Measurements from ENCODE around the gene LECT2. TPM values are rescaled to one million over a fixed set of nuclear protein-coding genes. Genes with fewer than 3 reads are reported as not detected.

LECT2 gene
- total and polyA plus RNA-seq, 8 donors, result 0.69 to 2.0 (median 1.1) TPM; not detected in 2

DNA sequence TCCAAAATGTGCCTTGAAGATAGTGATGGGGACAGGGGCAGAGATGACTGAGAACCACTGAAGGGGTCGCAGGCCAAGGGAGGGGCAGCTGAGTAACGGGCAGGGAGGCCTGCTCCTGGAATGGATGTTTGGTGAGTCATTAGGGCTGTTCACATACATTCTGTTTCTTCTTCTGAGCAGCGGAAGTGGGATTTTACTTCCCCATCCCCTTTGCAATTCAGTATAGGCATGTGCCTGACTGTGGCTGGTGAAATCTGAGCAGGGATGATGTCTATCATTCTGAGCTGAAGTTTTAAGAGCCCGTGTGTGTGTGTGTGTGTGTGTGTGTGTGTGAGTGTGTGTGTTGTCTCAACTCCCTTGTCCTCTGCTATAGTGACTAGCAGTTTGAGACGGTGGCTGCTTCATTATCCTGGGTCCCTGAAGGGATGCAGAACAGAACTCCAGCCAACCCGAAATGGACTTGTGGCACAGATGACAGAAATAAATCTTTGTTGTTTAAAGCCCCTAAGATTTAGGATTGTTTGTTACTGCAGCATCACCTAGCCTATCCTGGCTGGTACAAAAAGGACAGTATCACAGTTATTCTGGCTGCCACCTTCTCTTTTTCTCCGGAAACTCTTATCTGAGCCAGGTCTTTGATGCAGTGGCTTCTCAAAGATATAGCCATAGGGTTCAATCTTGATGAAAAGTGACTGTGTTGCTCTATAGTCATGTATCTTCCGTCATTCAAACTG, 44.8 kb upstream of the LECT2 start:
- Histone ChIP-seq H3K4me3 (no peak overlapping the region), H3K27ac (peak overlapping the region in 1 of 2 donors; percentile 28), H3K36me3 (no peaks in the 10 kb centered on the region), H3K27me3 (peaks cover 0 to 6% of the 10 kb centered on the region in 2 donors), H3K4me1 (peaks cover 0 to 28% of the 10 kb centered on the region in 2 donors), H3K9me3 (no peaks in the 10 kb centered on the region)
- TF ChIP-seq, protein P1, sequence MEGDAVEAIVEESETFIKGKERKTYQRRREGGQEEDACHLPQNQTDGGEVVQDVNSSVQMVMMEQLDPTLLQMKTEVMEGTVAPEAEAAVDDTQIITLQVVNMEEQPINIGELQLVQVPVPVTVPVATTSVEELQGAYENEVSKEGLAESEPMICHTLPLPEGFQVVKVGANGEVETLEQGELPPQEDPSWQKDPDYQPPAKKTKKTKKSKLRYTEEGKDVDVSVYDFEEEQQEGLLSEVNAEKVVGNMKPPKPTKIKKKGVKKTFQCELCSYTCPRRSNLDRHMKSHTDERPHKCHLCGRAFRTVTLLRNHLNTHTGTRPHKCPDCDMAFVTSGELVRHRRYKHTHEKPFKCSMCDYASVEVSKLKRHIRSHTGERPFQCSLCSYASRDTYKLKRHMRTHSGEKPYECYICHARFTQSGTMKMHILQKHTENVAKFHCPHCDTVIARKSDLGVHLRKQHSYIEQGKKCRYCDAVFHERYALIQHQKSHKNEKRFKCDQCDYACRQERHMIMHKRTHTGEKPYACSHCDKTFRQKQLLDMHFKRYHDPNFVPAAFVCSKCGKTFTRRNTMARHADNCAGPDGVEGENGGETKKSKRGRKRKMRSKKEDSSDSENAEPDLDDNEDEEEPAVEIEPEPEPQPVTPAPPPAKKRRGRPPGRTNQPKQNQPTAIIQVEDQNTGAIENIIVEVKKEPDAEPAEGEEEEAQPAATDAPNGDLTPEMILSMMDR (IDR thresholded peaks at IDR 0.05), result no peak
- intact Hi-C loops (cut with DNase I), result no loop called here
- ATAC-seq, result peak; percentile 46
- no peak for DNase-seq

DNA sequence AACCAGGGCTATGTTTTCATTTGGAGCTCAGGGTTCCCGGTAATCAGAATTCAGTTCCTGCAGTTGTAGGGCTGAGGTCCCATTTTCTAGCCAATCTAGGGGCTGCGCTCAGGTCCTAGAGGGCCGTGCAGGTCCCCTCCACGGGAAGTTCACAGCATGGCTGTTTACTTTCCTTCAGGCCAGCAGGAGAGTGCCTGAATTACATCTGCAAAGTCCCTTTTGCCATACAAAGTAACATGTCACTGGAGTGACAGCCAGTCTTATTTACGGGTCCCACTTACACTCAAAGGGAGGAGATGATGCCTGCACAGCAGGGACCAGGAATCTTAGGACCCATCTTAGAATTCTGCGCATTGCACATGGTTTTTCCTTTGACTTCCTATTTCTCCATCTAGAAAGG, 44.1 kb upstream of the LECT2 start:
- intact Hi-C loops (cut with DNase I), result no loop called here
- no peak for DNase-seq
- no peaks in the 10 kb centered on the region for H3K9me3 ChIP-seq
- H3K4me3 ChIP-seq, result no peak overlapping the region
- TF ChIP-seq, protein P1 (IDR thresholded peaks at IDR 0.05), result no peak
- peak overlapping the region in 1 of 2 donors; percentile 28 for H3K27ac ChIP-seq
- peaks cover 0 to 6% of the 10 kb centered on the region in 2 donors for H3K27me3 ChIP-seq
- ATAC-seq, result no peak
- peaks cover 0 to 28% of the 10 kb centered on the region in 2 donors for H3K4me1 ChIP-seq
- H3K36me3 ChIP-seq, result no peaks in the 10 kb centered on the region

DNA sequence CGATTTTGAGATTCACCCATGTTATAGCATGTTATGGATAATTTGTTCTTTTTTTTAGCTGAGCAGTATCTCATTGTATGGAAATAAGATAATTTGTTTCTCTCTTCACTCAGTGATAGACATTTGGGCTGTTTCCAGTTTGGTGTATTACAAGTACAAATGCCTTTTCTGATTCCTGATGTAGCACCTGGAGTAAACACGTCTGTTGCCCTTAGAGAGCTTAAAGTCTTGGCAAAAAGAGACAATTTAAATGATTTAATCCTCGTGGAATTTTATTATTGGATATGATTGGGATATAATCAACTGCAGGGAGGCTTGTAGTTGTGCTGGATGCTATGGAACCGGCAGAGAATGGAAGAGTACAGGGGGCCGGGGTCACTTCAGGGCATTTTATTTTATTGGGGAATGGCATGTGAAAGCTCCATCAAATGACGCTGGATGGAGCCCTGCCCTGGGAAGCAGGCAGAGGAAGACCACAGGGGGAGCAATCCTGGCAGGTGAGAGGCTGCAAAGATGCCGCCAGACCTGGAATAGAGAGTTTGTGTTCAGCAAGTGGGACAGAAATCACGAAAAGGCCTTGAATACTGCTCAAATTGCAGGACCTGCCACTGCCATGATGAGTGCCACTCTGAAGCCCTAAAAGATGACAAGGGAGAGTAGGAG, 43.0 kb upstream of the LECT2 start:
- Histone ChIP-seq H3K27ac (no peak overlapping the region), H3K9me3 (no peaks in the 10 kb centered on the region), H3K36me3 (no peaks in the 10 kb centered on the region), H3K4me1 (peaks cover 8 to 28% of the 10 kb centered on the region in 2 donors), H3K27me3 (peaks cover 0 to 6% of the 10 kb centered on the region in 2 donors), H3K4me3 (no peak overlapping the region)
- TF ChIP-seq, protein P1 (IDR thresholded peaks at IDR 0.05), result no peak
- intact Hi-C loops (cut with DNase I), result no loop called here
- no peak for DNase-seq
- no peak for ATAC-seq

DNA sequence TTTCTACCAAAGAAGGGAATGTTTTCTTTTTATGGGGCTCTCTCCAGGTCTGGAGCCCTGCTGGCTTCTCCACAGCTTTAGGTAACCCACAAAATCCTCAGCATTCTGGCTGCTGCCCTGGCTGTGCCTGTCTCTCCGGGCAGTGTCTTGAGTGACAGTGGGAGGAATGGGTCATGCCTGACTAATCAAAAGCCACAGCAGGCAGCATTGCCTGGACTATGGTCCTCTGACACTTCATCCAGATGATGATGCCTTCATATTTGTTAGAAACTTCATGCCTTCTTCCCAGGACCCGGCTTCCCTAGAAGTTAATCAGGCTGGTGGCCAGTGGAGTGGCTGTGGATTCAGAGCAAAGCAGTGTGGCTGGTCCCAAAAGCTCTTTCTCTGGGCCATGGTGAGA, 41.8 kb upstream of the LECT2 start:
- no peak overlapping the region for H3K4me3 ChIP-seq
- ATAC-seq (no peak), DNase-seq (no peak)
- no peak overlapping the region for H3K27ac ChIP-seq
- H3K4me1 ChIP-seq, result peaks cover 8 to 25% of the 10 kb centered on the region in 2 donors
- peaks cover 0 to 6% of the 10 kb centered on the region in 2 donors for H3K27me3 ChIP-seq
- TF ChIP-seq, protein P1 (IDR thresholded peaks at IDR 0.05), result no peak
- no peaks in the 10 kb centered on the region for H3K9me3 ChIP-seq
- H3K36me3 ChIP-seq, result no peaks in the 10 kb centered on the region
- intact Hi-C loops (cut with DNase I), result no loop called here

DNA sequence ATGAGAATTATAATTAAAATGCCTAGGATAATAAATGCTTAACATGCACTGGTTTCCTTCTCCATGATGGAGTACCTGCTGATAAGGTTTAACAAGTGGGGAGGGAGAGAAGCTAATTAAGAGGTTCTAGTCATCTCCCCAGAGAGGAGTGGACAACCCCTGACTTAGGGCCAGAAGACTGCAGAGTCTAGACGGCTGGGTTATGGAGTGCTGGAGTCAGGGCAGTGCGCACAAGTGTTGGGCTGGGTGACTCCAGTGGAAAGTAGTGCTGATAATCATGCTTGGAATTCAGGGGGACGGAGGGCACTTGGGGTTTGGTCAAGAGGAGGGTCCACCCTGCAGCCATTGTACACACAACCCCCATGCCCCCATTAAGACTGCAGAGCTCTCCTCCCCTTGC, 41.2 kb upstream of the LECT2 start:
- Histone ChIP-seq H3K4me3 (no peak overlapping the region), H3K27ac (no peak overlapping the region), H3K36me3 (no peaks in the 10 kb centered on the region), H3K4me1 (peaks cover 8 to 19% of the 10 kb centered on the region in 2 donors), H3K9me3 (no peaks in the 10 kb centered on the region), H3K27me3 (peaks cover 0 to 6% of the 10 kb centered on the region in 2 donors)
- TF ChIP-seq, protein P1 (IDR thresholded peaks at IDR 0.05), result no peak
- ATAC-seq (no peak), DNase-seq (no peak)
- intact Hi-C loops (cut with DNase I), result no loop called here
